HepG2 (cell line): ENCODE data around the gene LRR1. TPM values are rescaled to one million over a fixed set of nuclear protein-coding genes. Genes with fewer than 3 reads are reported as not detected.

Experiments used
- AHDC1 ChIP-seq: sonication (generic); formaldehyde crosslinking; IDR thresholded peaks from 2 replicates; pipeline ENCODE4 v1.5.1; 2020; ENCODE audit warnings: mild to moderate bottlenecking, missing genetic modification reagents, borderline replicate concordance
- AHR ChIP-seq: IDR thresholded peaks from 2 replicates; pipeline ENCODE4 v1.6.1; 2018; ENCODE audit warnings: missing genetic modification reagents, missing compliant biosample characterization
- ARHGAP35 ChIP-seq: sonication (generic); formaldehyde crosslinking; IDR thresholded peaks from 2 replicates; pipeline ENCODE4 v1.9.0; 2022; ENCODE audit warnings: mild to moderate bottlenecking, inconsistent platforms, moderate library complexity, missing genetic modification reagents, borderline replicate concordance
- KDM5B ChIP-seq: sonication (generic); formaldehyde crosslinking; IDR thresholded peaks from 2 replicates; pipeline ENCODE4 v1.4.0; 2020; ENCODE audit warnings: missing genetic modification reagents, mild to moderate bottlenecking, borderline replicate concordance
- MED1 ChIP-seq: sonication (generic); formaldehyde crosslinking; IDR thresholded peaks from 2 replicates; pipeline ENCODE4 v1.4.0; 2020; ENCODE audit warnings: missing genetic modification reagents
- POGK ChIP-seq: sonication (generic); formaldehyde crosslinking; conservative IDR thresholded peaks from 2 replicates; pipeline ENCODE4 v1.8.0; 2022; ENCODE audit warnings: mild to moderate bottlenecking, moderate library complexity, missing genetic modification reagents
- SNRNP70 ChIP-seq: fragments of 200-400 bp; formaldehyde crosslinking; IDR thresholded peaks from 2 replicates; pipeline ENCODE4 v1.6.1; 2017; ENCODE audit warnings: mild to moderate bottlenecking, low read depth, low read length, moderate library complexity
- ZBTB40 ChIP-seq, 2 experiments: fragments of 450-650 bp in 1 of 2; sonication (generic) in 1 of 2; formaldehyde crosslinking in 1 of 2; IDR thresholded peaks; 2 replicates each; pipeline versions ENCODE4 v1.6.1 to v1.8.0; 2016 to 2022; ENCODE audit warnings: antibody characterized with exemption in 1 of 2, mild to moderate bottlenecking in 1 of 2, missing genetic modification reagents in 1 of 2
- ZNF350 ChIP-seq: sonication (generic); formaldehyde crosslinking; IDR thresholded peaks from 2 replicates; pipeline ENCODE4 v1.4.0; 2020; ENCODE audit warnings: mild to moderate bottlenecking, low read depth, missing genetic modification reagents, borderline replicate concordance
- polyA plus RNA-seq, 8 experiments: library from polyadenylated mRNA; depleted of rRNA in 3 of 8; stranded (reverse) in 7 of 8; unstranded in 1 of 8; fragments of >200 nt; fragmentation: Illumina TruSeq in 4 of 8; extraction: Trizol in 4 of 8; gene quantifications; 2 replicates each; pipeline versions ENCODE4 v1.2.1 to v1.2.3, GENCODE V29; 2011 to 2016; ENCODE audit warnings: low read depth in 4 of 8, missing spikeins in 1 of 8, mixed read lengths in 1 of 8; ENCODE audit not compliant: insufficient read depth in 1 of 8
- total RNA-seq, 5 experiments: library from RNA; depleted of rRNA; stranded (reverse); fragments of >200 nt; fragmentation: Illumina TruSeq; extraction: Trizol; gene quantifications; 2 replicates each; pipeline ENCODE4 v1.2.3, GENCODE V29; 2016; ENCODE audit warnings: low read depth in 1 of 5

Gene LRR1
- total and polyA plus RNA-seq, 2 of the 13 experiments (the other 11 are each of a cell fraction or from before 2014, with no cell fraction given), result 7.0 to 36.2 TPM

GRCh38 chr14:49585803-49586672 lies 12.7 kb upstream of the LRR1 start, which contains the start of gene RPS29 (continued):
- TF ChIP-seq AHDC1 (CRISPR knock-in tag) (0 out of 2 replicates have a peak, but pooled peaks have one; percentile 7), ARHGAP35 (0 out of 2 replicates have a peak, but pooled peaks have one; percentile 45), KDM5B (peak; percentile 70; the same call in 1 of the 2 replicates), ZBTB40 (IDR thresholded peaks at IDR 0.05) (no peak), ZBTB40 (CRISPR knock-in tag; IDR thresholded peaks at IDR 0.05) (peak; percentile 63), MED1 (peak; percentile 82), ZNF350 (CRISPR knock-in tag) (peak; percentile 76; the same call in 1 of the 2 replicates), AHR (peak; percentile 90), POGK (CRISPR knock-in tag) (no peak), SNRNP70 (no peak)
